Right lobe of liver (tissue), 4 donors: ENCODE measurements around the gene ZNF800.
"Not testable (repeated sequence)": the region's sequence is repeated elsewhere in the genome, so short reads cannot be mapped to it uniquely, and the experiment has no call there.

Source experiments
- CTCF ChIP-seq, 4 donors: fragments of 200-600 bp in 3 of 4; fragments of 450-650 bp in 1 of 4; IDR thresholded peaks; one replicate each; pipeline versions ENCODE4 v1.5.1 to v1.8.0; 2016 to 2022; ENCODE audit warnings: antibody characterized with exemption in 4 of 4, mild to moderate bottlenecking in 2 of 4
- POLR2A ChIP-seq: fragments of 450-650 bp; IDR thresholded peaks from one replicate; pipeline ENCODE4 v1.6.1; 2017; ENCODE audit warnings: antibody characterized with exemption, mild to moderate bottlenecking
- donor health status: DM: no; HTN: no; CAD: no.
- donor health status: DM: no; HTN: no; CAD: no.
- donor health status: DM: no; HTN: yes; CAD: no.

- not testable (repeated sequence) for TF ChIP-seq POLR2A; CTCF (IDR thresholded peaks at IDR 0.05)
These were observed 2.6 kb upstream of the ZNF800 start for GRCh38 chr7:127395104-127395503.
